Mammary epithelial cell (primary cell): Measurements from ENCODE around the gene POLE.

Experiments used
- CTCF ChIP-seq, 2 donors: IDR thresholded peaks in 1 of 2; conservative IDR thresholded peaks in 1 of 2; 2 replicates each; pipeline ENCODE4 v1.5.1; 2011 to 2012; ENCODE audit warnings: inconsistent platforms in 2 of 2, low read length in 2 of 2, mild to moderate bottlenecking in 2 of 2, control low read depth in 1 of 2, low read depth in 1 of 2; ENCODE audit not compliant: insufficient read depth in 1 of 2; ENCODE audit errors: extremely low read depth in 1 of 2
- EZH2 ChIP-seq: IDR thresholded peaks from 2 replicates; pipeline ENCODE4 v1.6.1; 2012; ENCODE audit warnings: low read length, inconsistent platforms, borderline replicate concordance

DNA sequence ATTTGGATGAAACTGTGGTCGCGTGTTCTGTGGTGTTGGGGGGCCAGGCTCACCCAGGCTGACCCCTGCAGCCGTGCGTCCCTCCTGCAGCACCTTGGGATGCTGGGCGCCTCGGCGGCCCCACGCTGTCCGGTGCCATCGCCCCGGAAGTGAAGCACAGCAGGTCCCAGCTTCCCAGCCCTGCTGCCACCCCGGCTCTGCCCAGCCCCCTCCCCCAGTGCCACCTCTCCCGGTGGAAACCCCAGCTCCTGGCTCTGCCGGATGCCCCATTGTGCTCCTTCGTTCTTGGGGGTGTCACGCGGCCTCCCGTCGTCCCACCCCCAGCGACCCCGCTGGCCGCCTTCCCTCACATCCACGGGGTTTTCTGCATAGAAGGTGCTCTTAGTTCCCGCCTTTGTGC is 102.0 kb downstream of the POLE start:
- TF ChIP-seq CTCF (conservative IDR thresholded peaks at IDR 0.05 in 1 of 2, IDR thresholded peaks at IDR 0.05 in 1 of 2; ENCODE audit: extremely low read depth in 1 of 2, insufficient read depth in 1 of 2, low read depth in 1 of 2, low read length in 2 of 2) = no peak
- TF ChIP-seq EZH2 = no peak
